Peyer's patch (tissue), 4 donors: ENCODE data around the gene RAC3. TPM values are rescaled to one million over a fixed set of nuclear protein-coding genes. Genes with fewer than 3 reads are reported as not detected.

Source experiments
- DNase-seq, 3 donors: peaks; one replicate each; pipeline ENCODE4 v3.0.0-alpha.2; 2017 to 2019
- H3K27ac ChIP-seq, 4 donors: fragments of 200-600 bp; sonication (generic); one replicate each; pipeline ENCODE4 v1.5.1; 2016 to 2019
- H3K27me3 ChIP-seq, 2 donors: fragments of 200-600 bp; sonication (generic); one replicate each; pipeline ENCODE4 v1.5.1; 2019
- H3K36me3 ChIP-seq, 3 donors: fragments of 200-600 bp; sonication (generic); one replicate each; pipeline ENCODE4 v1.5.1; 2016 to 2019
- H3K4me1 ChIP-seq, 4 donors: fragments of 200-600 bp; sonication (generic); one replicate each; pipeline ENCODE4 v1.5.1; 2016 to 2019
- H3K4me3 ChIP-seq, 4 donors: fragments of 200-600 bp; sonication (generic); 1 replicate in 3 of 4; 2 replicates in 1 of 4; pipeline ENCODE4 v1.5.1; 2016 to 2019; ENCODE audit warnings: mild to moderate bottlenecking in 1 of 4
- H3K9me3 ChIP-seq, 4 donors: fragments of 200-600 bp; sonication (generic); one replicate each; pipeline ENCODE4 v1.5.1; 2016 to 2019; ENCODE audit warnings: mild to moderate bottlenecking in 1 of 4
- POLR2A ChIP-seq, 2 donors: fragments of 450-650 bp; IDR thresholded peaks; one replicate each; pipeline ENCODE4 v1.5.1; 2017; ENCODE audit warnings: antibody characterized with exemption in 2 of 2, mild to moderate bottlenecking in 2 of 2, moderate library complexity in 2 of 2
- total RNA-seq, 4 donors: library from RNA; depleted of rRNA; stranded (reverse); fragments of >200 nt; gene quantifications; one replicate each; pipeline ENCODE4 v1.1.0, GENCODE V29; 2016
- TF ChIP-seq, protein P1 (sequence below), 6 experiments: fragments of 450-650 bp in 4 of 6; fragments of 200-600 bp in 2 of 6; sonication (generic) in 1 of 6; IDR thresholded peaks; one replicate each; pipeline ENCODE4 v1.5.1; 2017 to 2019; ENCODE audit warnings: antibody characterized with exemption in 6 of 6, mild to moderate bottlenecking in 3 of 6, moderate library complexity in 1 of 6

RAC3 gene
- total RNA-seq, 4 donors from 2014 or later = 4.6 to 20.6 (median 9.8) TPM

- H3K36me3 ChIP-seq = peaks cover 0 to 42% (median 0%) of the 10 kb centered on the region in 3 donors
Observed at GRCh38 chr17:82049521-82049971, 18.1 kb downstream of the RAC3 start.

DNA sequence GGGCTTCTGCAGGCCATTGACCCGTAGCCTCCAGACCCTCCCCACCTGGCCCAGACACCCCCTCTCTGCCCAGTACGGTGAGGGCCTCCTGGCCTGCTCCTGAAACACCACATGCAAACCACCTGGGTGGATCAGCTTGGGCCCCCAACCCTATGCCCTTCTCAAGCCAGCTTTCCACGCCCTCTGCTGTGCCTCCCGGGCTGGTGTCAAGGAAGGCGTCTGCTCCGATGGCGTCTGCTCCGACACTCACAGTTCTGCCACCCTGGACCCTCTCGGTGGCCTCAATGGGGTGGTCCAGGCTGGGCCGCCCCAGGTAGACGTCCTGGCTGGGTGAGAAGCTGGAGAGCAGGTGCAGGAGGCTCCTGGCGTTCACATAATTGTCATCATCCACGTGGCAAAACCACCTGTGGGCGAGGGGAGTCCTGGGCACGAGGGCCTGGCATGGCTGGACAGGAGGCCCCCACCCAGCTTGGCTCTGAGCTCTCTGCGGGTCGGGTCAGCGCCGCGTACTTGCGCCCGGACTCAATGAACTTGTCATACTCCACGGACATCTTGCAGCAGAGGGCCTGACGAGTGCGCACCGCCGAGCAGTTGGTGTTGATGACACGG, 18.8 kb downstream of the RAC3 start:
- Histone ChIP-seq H3K27ac (no peak overlapping the region), H3K27me3 (no peaks in the 10 kb centered on the region), H3K36me3 (peaks cover 0 to 49% (median 0%) of the 10 kb centered on the region in 3 donors), H3K9me3 (no peaks in the 10 kb centered on the region), H3K4me3 (peak overlapping the region in 3 of 4 donors; percentile 94 to 98 (median 96)), H3K4me1 (peaks cover 0 to 31% (median 23%) of the 10 kb centered on the region in 4 donors)
- no peak for DNase-seq
- TF ChIP-seq POLR2A (IDR thresholded peaks at IDR 0.05) = no peak
- TF ChIP-seq, protein P1, sequence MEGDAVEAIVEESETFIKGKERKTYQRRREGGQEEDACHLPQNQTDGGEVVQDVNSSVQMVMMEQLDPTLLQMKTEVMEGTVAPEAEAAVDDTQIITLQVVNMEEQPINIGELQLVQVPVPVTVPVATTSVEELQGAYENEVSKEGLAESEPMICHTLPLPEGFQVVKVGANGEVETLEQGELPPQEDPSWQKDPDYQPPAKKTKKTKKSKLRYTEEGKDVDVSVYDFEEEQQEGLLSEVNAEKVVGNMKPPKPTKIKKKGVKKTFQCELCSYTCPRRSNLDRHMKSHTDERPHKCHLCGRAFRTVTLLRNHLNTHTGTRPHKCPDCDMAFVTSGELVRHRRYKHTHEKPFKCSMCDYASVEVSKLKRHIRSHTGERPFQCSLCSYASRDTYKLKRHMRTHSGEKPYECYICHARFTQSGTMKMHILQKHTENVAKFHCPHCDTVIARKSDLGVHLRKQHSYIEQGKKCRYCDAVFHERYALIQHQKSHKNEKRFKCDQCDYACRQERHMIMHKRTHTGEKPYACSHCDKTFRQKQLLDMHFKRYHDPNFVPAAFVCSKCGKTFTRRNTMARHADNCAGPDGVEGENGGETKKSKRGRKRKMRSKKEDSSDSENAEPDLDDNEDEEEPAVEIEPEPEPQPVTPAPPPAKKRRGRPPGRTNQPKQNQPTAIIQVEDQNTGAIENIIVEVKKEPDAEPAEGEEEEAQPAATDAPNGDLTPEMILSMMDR (IDR thresholded peaks at IDR 0.05) = no peak

More at GRCh38 chr17:82049521-82049971, 18.1 kb downstream of the RAC3 start:
- Histone ChIP-seq H3K27me3 (no peaks in the 10 kb centered on the region), H3K4me1 (peaks cover 0 to 31% (median 23%) of the 10 kb centered on the region in 4 donors), H3K27ac (no peak overlapping the region), H3K9me3 (no peaks in the 10 kb centered on the region), H3K4me3 (no peak overlapping the region)
- DNase-seq = no peak
- TF ChIP-seq POLR2A (IDR thresholded peaks at IDR 0.05) = no peak
- TF ChIP-seq, protein P1 (IDR thresholded peaks at IDR 0.05) = no peak

DNA sequence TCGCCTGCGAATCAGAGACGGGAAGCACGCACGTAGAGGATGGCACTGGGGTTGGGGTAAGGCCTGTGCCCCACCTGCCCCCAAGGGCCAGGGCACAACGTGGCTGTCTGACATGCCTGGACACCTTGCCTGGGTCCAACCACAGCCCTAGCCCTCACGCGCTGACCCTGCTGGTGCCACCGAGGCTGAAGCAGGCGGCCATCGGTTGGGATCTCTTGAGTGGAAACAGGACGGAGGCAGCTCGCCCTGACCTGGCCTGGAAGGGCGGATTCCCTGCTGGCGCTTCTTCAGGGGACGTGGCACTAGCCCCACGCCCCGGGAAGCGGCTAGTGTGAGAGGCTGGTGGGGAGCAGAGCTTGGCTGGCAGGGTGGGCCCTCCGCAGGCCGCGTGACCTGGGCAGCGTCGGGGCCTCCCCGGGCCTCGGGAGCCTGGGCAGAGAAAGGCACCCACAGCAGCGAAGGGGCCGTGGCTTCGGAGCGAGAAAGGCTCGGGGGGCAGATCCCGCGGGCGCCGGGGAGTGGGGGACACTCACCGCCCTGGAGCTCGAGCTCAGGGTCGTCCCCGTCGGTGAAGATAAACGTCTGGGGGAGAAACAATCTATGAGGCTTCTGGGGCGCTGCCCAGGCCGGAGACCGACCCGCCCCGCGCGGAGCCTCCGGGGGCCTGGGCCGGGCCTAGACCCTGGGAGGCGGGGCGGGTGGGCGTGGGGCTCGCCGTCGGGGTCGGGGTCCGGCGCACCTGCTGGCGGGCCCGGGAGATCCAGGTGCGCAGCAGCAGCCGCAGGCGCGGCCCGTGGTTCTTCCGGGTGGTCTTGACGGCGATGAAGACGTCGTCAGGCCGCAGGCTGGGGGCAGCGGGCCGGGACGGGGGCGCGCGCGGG, 19.5 kb downstream of the RAC3 start:
- peaks cover 0 to 56% (median 0%) of the 10 kb centered on the region in 3 donors for H3K36me3 ChIP-seq
- no peaks in the 10 kb centered on the region for H3K9me3 ChIP-seq
- H3K27me3 ChIP-seq = no peaks in the 10 kb centered on the region
- H3K27ac ChIP-seq = peak overlapping the region; percentile 61 to 72 (median 70)
- TF ChIP-seq, protein P1 (IDR thresholded peaks at IDR 0.05) = no peak
- no peak for TF ChIP-seq POLR2A (IDR thresholded peaks at IDR 0.05)
- DNase-seq = no peak
- H3K4me1 ChIP-seq = peaks cover 0 to 31% (median 23%) of the 10 kb centered on the region in 4 donors
- peak overlapping the region; percentile 75 to 98 (median 95) for H3K4me3 ChIP-seq

GRCh38 chr17:82051776-82052637, 20.5 kb downstream of the RAC3 start, which contains the start of the genes GPS1 and RFNG:
GPS1 (plus strand) TSS chr17:82051898; CDS start chr17:82051932, 34 bp downstream.
RFNG (minus strand) TSS chr17:82051811; CDS start chr17:82051766, 45 bp downstream.
- H3K9me3 ChIP-seq = no peaks in the 10 kb centered on the region
- H3K27me3 ChIP-seq = no peaks in the 10 kb centered on the region
- DNase-seq = peak; percentile 79 to 90 (median 90)
- peak within 1 kb of the TSS; percentile 61 to 72 (median 70) for H3K27ac ChIP-seq
- peaks cover 0 to 31% (median 23%) of the 10 kb centered on the region in 4 donors for H3K4me1 ChIP-seq
- H3K36me3 ChIP-seq = peaks cover 0 to 66% (median 0%) of the 10 kb centered on the region in 3 donors
- TF ChIP-seq, protein P1 (IDR thresholded peaks at IDR 0.05) = no peak
- TF ChIP-seq POLR2A (IDR thresholded peaks at IDR 0.05) = no peak
- H3K4me3 ChIP-seq = peak within 1 kb of the TSS; percentile 75 to 98 (median 95)

DNA sequence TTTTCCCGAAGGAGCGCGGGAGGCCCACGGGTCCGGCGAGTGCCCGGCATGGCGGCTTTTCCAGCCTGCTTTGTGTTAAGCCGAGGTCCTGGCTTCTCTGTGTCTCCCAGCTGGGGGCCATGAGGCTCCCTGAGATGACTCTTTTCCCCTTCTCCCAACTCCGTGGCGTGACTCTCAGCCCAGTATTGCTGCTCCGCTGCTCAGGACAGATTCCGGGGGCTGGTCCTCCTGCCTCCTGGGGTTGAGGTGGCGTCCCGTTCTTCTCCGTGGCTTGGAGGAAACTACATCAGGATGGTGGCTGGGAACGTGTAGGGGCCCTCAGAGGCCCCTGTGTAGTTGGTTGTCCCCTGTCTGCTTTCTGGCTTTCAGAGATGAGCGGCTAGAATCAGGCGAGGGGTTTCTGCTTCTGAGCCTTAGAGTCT, 21.2 kb downstream of the RAC3 start:
- Histone ChIP-seq H3K36me3 (peaks cover 0 to 68% (median 0%) of the 10 kb centered on the region in 3 donors), H3K27ac (peak overlapping the region in 1 of 4 donors; percentile 72), H3K4me1 (peaks cover 0 to 31% (median 23%) of the 10 kb centered on the region in 4 donors), H3K4me3 (peak overlapping the region; percentile 75 to 98 (median 95)), H3K27me3 (no peaks in the 10 kb centered on the region), H3K9me3 (no peaks in the 10 kb centered on the region)
- no peak for DNase-seq
- no peak for TF ChIP-seq POLR2A (IDR thresholded peaks at IDR 0.05)
- TF ChIP-seq, protein P1 (IDR thresholded peaks at IDR 0.05) = no peak
